T-cell (primary cell): ENCODE measurements around the gene ZNF579. TPM values are rescaled to one million over a fixed set of nuclear protein-coding genes. Genes with fewer than 3 reads are reported as not detected.

Source experiments
- ATAC-seq, 4 experiments: fragments of 200-7000 bp in 3 of 4; fragments of 150-1000 bp in 1 of 4; cut with Tn5 transposase; replicated peaks in 1 of 4; 1 replicate in 3 of 4; 2 replicates in 1 of 4; pipeline ENCODE4 v1.10.0; 2021; ENCODE audit warnings: moderate library complexity in 3 of 4, mild to moderate bottlenecking in 2 of 4, moderate number of reproducible peaks in 1 of 4
- CTCF ChIA-PET, 2 donors: fragments of 300-600 bp; sonication (Branson Sonifier 250); formaldehyde crosslinking; loops; one replicate each; lab custom pipeline; 2022; ENCODE audit warnings: antibody characterized with exemption in 2 of 2; lab: Charles Lee
- POLR2A ChIA-PET, 2 donors: fragments of 300-600 bp; sonication (Branson Sonifier 250); formaldehyde crosslinking; loops; one replicate each; lab custom pipeline; 2022; ENCODE audit warnings: antibody characterized with exemption in 2 of 2; lab: Charles Lee
- DNase-seq, 35 experiments: peaks; one replicate each; pipeline versions ENCODE4 v3.0.0 to v3.0.0-alpha.2; 2013 to 2023
- H3K27ac ChIP-seq: one replicate; pipeline ENCODE4 v1.5.1; 2013; ENCODE audit warnings: low read length
- H3K27me3 ChIP-seq, 2 experiments: replicated peaks in 1 of 2; 1 replicate in 1 of 2; 2 replicates in 1 of 2; pipeline versions ENCODE4 v1.6.1 to v1.7.0; 2013; ENCODE audit warnings: low read length in 1 of 2, mixed read lengths in 1 of 2; ENCODE audit not compliant: control insufficient read depth in 2 of 2, insufficient read depth in 2 of 2; ENCODE audit errors: extremely low read depth in 1 of 2
- H3K36me3 ChIP-seq, 2 donors: 1 replicate in 1 of 2; 2 replicates in 1 of 2; pipeline versions ENCODE4 v1.6.1 to v1.7.0; 2013; ENCODE audit warnings: low read length in 1 of 2; ENCODE audit not compliant: control insufficient read depth in 2 of 2, insufficient read depth in 1 of 2; ENCODE audit errors: extremely low read depth in 1 of 2
- H3K4me1 ChIP-seq, 2 experiments: 1 replicate in 1 of 2; 2 replicates in 1 of 2; pipeline versions ENCODE4 v1.6.1 to v1.7.0; 2013; ENCODE audit warnings: low read length in 2 of 2, mixed read lengths in 1 of 2; ENCODE audit not compliant: insufficient read depth in 2 of 2, control insufficient read depth in 1 of 2; ENCODE audit errors: extremely low read depth in 1 of 2
- H3K4me3 ChIP-seq, 2 donors: 1 replicate in 1 of 2; 2 replicates in 1 of 2; pipeline versions ENCODE4 v1.5.1 to v1.7.0; 2013; ENCODE audit warnings: mild to moderate bottlenecking in 2 of 2, low read length in 1 of 2, moderate library complexity in 1 of 2; ENCODE audit not compliant: control insufficient read depth in 1 of 2; ENCODE audit errors: extremely low read depth in 1 of 2
- H3K9me3 ChIP-seq: 2 replicates; pipeline ENCODE4 v1.7.0; 2013
- H3K27ac Mint-ChIP-seq, 2 donors: one replicate each; pipeline ENCODE4 v1.8.0; 2020 to 2021; ENCODE audit warnings: mild to moderate bottlenecking in 2 of 2, mixed read lengths in 2 of 2
- H3K27me3 Mint-ChIP-seq, 2 donors: one replicate each; pipeline ENCODE4 v1.8.0; 2021 to 2022; ENCODE audit warnings: mixed read lengths in 2 of 2
- H3K36me3 Mint-ChIP-seq: one replicate; pipeline ENCODE4 v1.8.0; 2021; ENCODE audit warnings: mixed read lengths
- H3K4me1 Mint-ChIP-seq, 3 donors: one replicate each; pipeline ENCODE4 v1.8.0; 2020 to 2022; ENCODE audit warnings: mixed read lengths in 3 of 3, mild to moderate bottlenecking in 1 of 3
- H3K4me3 Mint-ChIP-seq, 3 donors: one replicate each; pipeline ENCODE4 v1.8.0; 2020 to 2022; ENCODE audit warnings: mild to moderate bottlenecking in 3 of 3, mixed read lengths in 3 of 3, moderate library complexity in 3 of 3
- H3K9me3 Mint-ChIP-seq, 3 donors: one replicate each; pipeline ENCODE4 v1.8.0; 2020 to 2022; ENCODE audit warnings: mixed read lengths in 3 of 3
- WGBS: methylation state at CpG from one replicate; pipeline ENCODE4 v1.1.5; 2013; ENCODE audit warnings: missing lambda C conversion rate; ENCODE audit not compliant: insufficient coverage; 5-methylcytosine and 5-hydroxymethylcytosine counted together
- total RNA-seq, 35 experiments: library from RNA in 6 of 35; stranded (reverse) in 6 of 35; fragments of 120-200 nt in 1 of 35; gene quantifications; one replicate each; pipeline versions ENCODE4 v1.2.1 to v1.2.4 and lab custom pipeline; 2013 to 2026

The ZNF579 gene
- total RNA-seq, 5 donors from 2014 or later (not counting 1 experiment from before 2014, with no cell fraction given), result 5.4 to 13.3 (median 10.0) TPM

GRCh38 chr19:55606471-55606787 is 25.8 kb upstream of the ZNF579 start:
- H3K4me3 Mint-ChIP-seq, result peak overlapping the region; percentile 86 to 90 (median 89)
- no peaks in the 10 kb centered on the region for H3K9me3 Mint-ChIP-seq
- ATAC-seq (no peak), DNase-seq (no peak)
- Histone ChIP-seq H3K27ac (peak overlapping the region; percentile 86), H3K27me3 (no peaks in the 10 kb centered on the region), H3K36me3 (peaks cover 0 to 17% of the 10 kb centered on the region in 2 donors), H3K4me3 (peak overlapping the region; percentile 84 to 91), H3K9me3 (no peaks in the 10 kb centered on the region), H3K4me1 (peaks cover 10 to 47% of the 10 kb centered on the region in 2 experiments)
- POLR2A ChIA-PET, result interaction anchor here in 1 of 2 donors (0.8 kb wide), 1 partner anchor 18 kb away, joined by 3 read pairs; no protein-coding TSS in a partner anchor
- peaks cover 16% of the 10 kb centered on the region for H3K36me3 Mint-ChIP-seq
- H3K27ac Mint-ChIP-seq, result peak overlapping the region; percentile 88 to 93
- peaks cover 61 to 75% (median 63%) of the 10 kb centered on the region in 3 donors for H3K4me1 Mint-ChIP-seq
- CTCF ChIA-PET, result interaction anchor here (0.7 to 2.9 kb wide), 8 partner anchors 19 to 102 kb away, joined by 3 to 42 read pairs (median 5); partner anchors contain the start of genes U2AF2 (in 1 of the 2) and ZNF784 (in 1 of the 2)
- WGBS, result 28% methylated on average over 8 of the region's 12 CpGs
- no peaks in the 10 kb centered on the region for H3K27me3 Mint-ChIP-seq

DNA sequence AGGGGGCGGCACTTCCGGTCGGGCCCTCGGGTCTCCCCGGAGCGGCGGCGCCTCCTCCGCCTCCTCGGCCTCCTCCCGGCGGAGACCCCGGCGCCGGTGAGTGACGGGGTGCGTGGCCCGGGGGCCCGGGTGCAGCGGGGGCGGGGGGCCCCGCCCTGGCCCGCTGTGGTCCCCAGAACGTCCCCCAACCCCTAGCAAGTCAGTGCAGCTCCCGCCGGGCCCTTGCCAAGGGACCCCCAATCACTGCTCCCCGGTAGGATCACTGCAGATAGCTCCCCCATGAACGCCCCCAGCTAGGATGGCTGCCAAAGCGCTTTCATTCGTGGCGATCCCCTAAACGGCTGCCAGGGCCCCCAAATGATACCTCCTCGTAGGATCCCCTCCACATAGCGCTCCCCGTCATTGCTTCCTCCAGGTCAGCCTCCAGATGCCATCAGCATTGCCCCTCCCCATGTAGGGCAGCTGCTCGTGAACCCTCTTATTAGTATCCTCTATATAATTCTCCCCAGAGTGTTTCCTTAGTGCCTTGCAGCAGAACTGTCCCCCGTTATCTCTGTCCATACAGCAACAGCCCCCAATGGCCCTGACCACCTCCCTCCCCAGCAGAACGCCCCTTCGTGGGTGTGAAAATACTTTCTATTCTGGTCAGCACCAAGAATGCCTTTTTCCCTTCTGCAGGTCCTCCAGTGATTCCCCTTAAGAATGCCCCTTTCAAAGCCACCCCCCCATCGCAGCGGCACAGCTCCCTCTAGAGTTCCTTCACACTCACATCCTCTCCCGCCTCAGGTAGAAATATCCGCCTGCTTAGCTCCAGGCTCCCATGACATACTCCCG is 25.2 kb upstream of the ZNF579 start, which contains the start of gene ZNF865:
Gene ZNF865, plus strand, starts transcription at position 11 of the 834 bp plus-strand sequence. CDS start 7,972 bp downstream, outside the sequence.
- peak in 34 of 35 experiments; percentile 37 to 85 (median 58) for DNase-seq
- under 1% methylated on average over 34 of the region's 44 CpGs for WGBS
- Histone ChIP-seq H3K4me1 (peaks cover 16 to 53% of the 10 kb centered on the region in 2 experiments), H3K27me3 (no peaks in the 10 kb centered on the region), H3K36me3 (peaks cover 0 to 17% of the 10 kb centered on the region in 2 donors), H3K4me3 (peak within 1 kb of the TSS; percentile 84 to 91), H3K27ac (peak within 1 kb of the TSS; percentile 86), H3K9me3 (no peaks in the 10 kb centered on the region)
- Mint-ChIP-seq H3K4me3 (peak within 1 kb of the TSS; percentile 86 to 90 (median 89)), H3K9me3 (no peaks in the 10 kb centered on the region), H3K27ac (peak within 1 kb of the TSS; percentile 91 to 93), H3K27me3 (no peaks in the 10 kb centered on the region), H3K36me3 (peaks cover 16% of the 10 kb centered on the region), H3K4me1 (peaks cover 61 to 77% (median 65%) of the 10 kb centered on the region in 3 donors)
- peak; percentile 34 to 42 (median 36) for ATAC-seq
- ChIA-PET CTCF (interaction anchor here (0.6 to 2.9 kb wide), 12 partner anchors 18 to 144 kb away, joined by 3 to 42 read pairs (median 4); partner anchors contain the start of genes ISOC2 (in 1 of the 2), U2AF2 (in 1 of the 2) and ZNF784 (in 1 of the 2)), POLR2A (interaction anchor here (0.5 to 0.8 kb wide), 3 partner anchors 18 to 60 kb away, joined by 3 to 4 read pairs (median 3); partner anchors contain the start of gene ZNF784 (in 1 of the 2))

- no peaks in the 10 kb centered on the region for H3K27me3 Mint-ChIP-seq
- Histone ChIP-seq H3K27me3 (no peaks in the 10 kb centered on the region), H3K36me3 (peaks cover 0 to 13% of the 10 kb centered on the region in 2 donors), H3K4me3 (peak overlapping the region; percentile 51 to 84), H3K9me3 (no peaks in the 10 kb centered on the region), H3K27ac (peak overlapping the region; percentile 74), H3K4me1 (peaks cover 17 to 53% of the 10 kb centered on the region in 2 experiments)
- DNase-seq, result peak; percentile 90 to 99 (median 96)
- peak overlapping the region; percentile 78 to 86 (median 83) for H3K4me3 Mint-ChIP-seq
- H3K4me1 Mint-ChIP-seq, result peaks cover 58 to 73% (median 61%) of the 10 kb centered on the region in 3 donors
- ChIA-PET POLR2A (interaction anchor here (0.5 to 0.7 kb wide), 2 partner anchors 19 to 59 kb away, joined by 3 to 4 read pairs; partner anchors contain the start of gene ZNF784 (in 1 of the 2)), CTCF (interaction anchor here in 1 of 2 donors (0.6 to 2.9 kb wide), 8 partner anchors 18 to 144 kb away, joined by 3 to 42 read pairs (median 4); partner anchors contain the start of genes ISOC2 and ZNF784)
- WGBS, result 0% methylated on average over 25 of the region's 43 CpGs
- H3K27ac Mint-ChIP-seq, result peak overlapping the region; percentile 88 to 91
- no peaks in the 10 kb centered on the region for H3K9me3 Mint-ChIP-seq
- H3K36me3 Mint-ChIP-seq, result peaks cover 16% of the 10 kb centered on the region
- ATAC-seq, result peak; percentile 72 to 80 (median 77)
Measured at GRCh38 chr19:55605207-55605636, 24.6 kb upstream of the ZNF579 start.

GRCh38 chr19:55603581-55604292 is 23.1 kb upstream of the ZNF579 start:
- peaks cover 0 to 2% of the 10 kb centered on the region in 2 donors for H3K36me3 ChIP-seq
- no peaks in the 10 kb centered on the region for H3K9me3 ChIP-seq
- CTCF ChIA-PET, result no interaction called here
- ATAC-seq (no peak), DNase-seq (no peak)
- peak overlapping the region; percentile 56 to 86 (median 78) for H3K4me3 Mint-ChIP-seq
- POLR2A ChIA-PET, result interaction anchor here in 1 of 2 donors (0.7 kb wide), 1 partner anchor 349 kb away, joined by 3 read pairs; no protein-coding TSS in a partner anchor
- H3K27ac Mint-ChIP-seq, result no peak overlapping the region
- H3K4me3 ChIP-seq, result no peak overlapping the region
- peaks cover 9% of the 10 kb centered on the region for H3K36me3 Mint-ChIP-seq
- H3K4me1 ChIP-seq, result peaks cover 17 to 52% of the 10 kb centered on the region in 2 experiments
- H3K27ac ChIP-seq, result no peak overlapping the region
- H3K27me3 Mint-ChIP-seq, result no peaks in the 10 kb centered on the region
- 93% methylated on average over 18 of the region's 22 CpGs for WGBS
- H3K9me3 Mint-ChIP-seq, result peaks cover 0 to under 1% (median 0%) of the 10 kb centered on the region in 3 donors
- peaks cover 51 to 64% (median 51%) of the 10 kb centered on the region in 3 donors for H3K4me1 Mint-ChIP-seq
- H3K27me3 ChIP-seq, result no peaks in the 10 kb centered on the region

DNA sequence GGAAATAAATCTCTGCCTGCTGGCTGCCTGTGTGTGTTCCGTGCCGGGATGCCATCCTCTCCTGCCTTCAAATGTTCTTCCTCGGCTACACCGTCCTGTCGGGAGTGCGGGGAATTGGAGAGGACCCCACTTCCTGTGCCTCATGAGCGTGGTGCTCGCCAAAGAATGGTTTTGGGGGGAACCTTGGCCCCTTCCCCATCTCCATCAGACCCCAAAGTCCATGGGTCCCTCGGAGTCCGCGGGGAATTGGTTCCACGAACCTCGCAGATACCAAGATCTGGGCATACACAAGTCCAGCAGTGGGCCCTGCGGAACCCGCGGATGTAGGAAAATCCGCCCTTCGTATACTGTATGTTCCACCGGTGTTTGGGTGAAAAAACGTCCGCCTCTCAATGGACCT is 22.5 kb upstream of the ZNF579 start:
- Histone ChIP-seq H3K9me3 (no peaks in the 10 kb centered on the region), H3K36me3 (no peaks in the 10 kb centered on the region), H3K27me3 (no peaks in the 10 kb centered on the region), H3K27ac (no peak overlapping the region), H3K4me1 (peaks cover 17 to 55% of the 10 kb centered on the region in 2 experiments), H3K4me3 (no peak overlapping the region)
- WGBS, result 96% methylated on average over 15 of the region's 21 CpGs
- Mint-ChIP-seq H3K36me3 (peaks cover 9% of the 10 kb centered on the region), H3K9me3 (peaks cover 0 to 3% (median 0%) of the 10 kb centered on the region in 3 donors), H3K27ac (no peak overlapping the region), H3K4me1 (peaks cover 49 to 64% (median 51%) of the 10 kb centered on the region in 3 donors), H3K27me3 (no peaks in the 10 kb centered on the region), H3K4me3 (peak overlapping the region in 2 of 3 donors; percentile 56 to 86)
- ATAC-seq, result no peak
- POLR2A ChIA-PET, result no interaction called here
- DNase-seq, result no peak
- CTCF ChIA-PET, result no interaction called here
